Uterus (tissue), 2 donors: ENCODE measurements around the gene ZBTB20.

Experiments used
- CTCF ChIP-seq, 4 experiments: fragments of 200-600 bp in 2 of 4; fragments of 450-650 bp in 2 of 4; sonication (generic) in 2 of 4; IDR thresholded peaks; one replicate each; pipeline ENCODE4 v1.5.1; 2016 to 2019; ENCODE audit warnings: antibody characterized with exemption in 4 of 4, mild to moderate bottlenecking in 2 of 4, moderate library complexity in 1 of 4
- POLR2A ChIP-seq, 2 donors: fragments of 450-650 bp; IDR thresholded peaks; one replicate each; pipeline ENCODE4 v1.6.1; 2016; ENCODE audit warnings: antibody characterized with exemption in 2 of 2, mild to moderate bottlenecking in 1 of 2, moderate library complexity in 1 of 2

GRCh38 chr3:115110830-115111229 lies 36.3 kb downstream of the ZBTB20 start:
- TF ChIP-seq CTCF (IDR thresholded peaks at IDR 0.05) (no peak), POLR2A (IDR thresholded peaks at IDR 0.05) (no peak)
